ENCODE data around the gene CDKN1B.
"Not testable (repeated sequence)": the region's sequence is repeated elsewhere in the genome, so short reads cannot be mapped to it uniquely, and the experiment has no call there.

Gene CDKN1B

GRCh38 chr12:12725086-12725955 is 8.2 kb downstream of the CDKN1B start:
- DNase-seq = peak; percentile 98

- DNase-seq = no peak
These were observed 8.9 kb downstream of the CDKN1B start for GRCh38 chr12:12725956-12726554.

GRCh38 chr12:12726555-12727093 is 9.5 kb downstream of the CDKN1B start:
- DNase-seq = peak; percentile 68

GRCh38 chr12:12731178-12731577 is 14.0 kb downstream of the CDKN1B start:
- no peak for DNase-seq

GRCh38 chr12:12731785-12732184 is 14.6 kb downstream of the CDKN1B start:
- no peak for DNase-seq

- DNase-seq = no peak
These were observed 15.9 kb downstream of the CDKN1B start for GRCh38 chr12:12733118-12733517.

GRCh38 chr12:12734054-12734453 is 16.9 kb downstream of the CDKN1B start:
- DNase-seq = no peak

- no peak for DNase-seq
These were observed 17.4 kb downstream of the CDKN1B start for GRCh38 chr12:12734561-12735071.

- no peak for DNase-seq
These were observed 18.1 kb downstream of the CDKN1B start for GRCh38 chr12:12735301-12735700.

GRCh38 chr12:12736759-12737676 is 19.9 kb downstream of the CDKN1B start:
- peak; percentile 75 for DNase-seq

GRCh38 chr12:12738152-12738551 is 21.0 kb downstream of the CDKN1B start:
- DNase-seq = not testable (repeated sequence)

- DNase-seq = peak; percentile 85
These were observed 24.5 kb downstream of the CDKN1B start for GRCh38 chr12:12741660-12742059.

GRCh38 chr12:12744546-12745305 is 27.6 kb downstream of the CDKN1B start:
- DNase-seq = no peak

GRCh38 chr12:12745576-12746211 is 28.5 kb downstream of the CDKN1B start:
- DNase-seq = no peak

- DNase-seq = no peak
These were observed 30.1 kb downstream of the CDKN1B start for GRCh38 chr12:12747278-12747677.

- no peak for DNase-seq
These were observed 30.9 kb downstream of the CDKN1B start for GRCh38 chr12:12748044-12748443.

GRCh38 chr12:12749433-12749832 is 32.3 kb downstream of the CDKN1B start:
- DNase-seq = no peak

GRCh38 chr12:12755923-12756322 is 38.8 kb downstream of the CDKN1B start:
- DNase-seq = no peak

GRCh38 chr12:12757121-12757520 is 40.0 kb downstream of the CDKN1B start:
- peak; percentile 17 for DNase-seq

GRCh38 chr12:12759234-12759915 is 42.2 kb downstream of the CDKN1B start:
- no peak for DNase-seq

- no peak for DNase-seq
These were observed 47.7 kb downstream of the CDKN1B start for GRCh38 chr12:12764824-12765223.

All from hematopoietic multipotent progenitor cell treated with erythropoietin and hydrocortisone succinate and interleukin-3 and kit ligand, for 8 days (in vitro differentiated cells).